NCI-H2227 (cell line): Measurements from ENCODE around the gene PTPRT.

ENCODE experiments used
- DNase-seq: peaks from one replicate; lab custom pipeline; 2025; ENCODE audit not compliant: unreplicated experiment; lab: John Stamatoyannopoulos, UW

PTPRT gene

GRCh38 chr20:42493001-42493400 lies 696.7 kb downstream of the PTPRT start:
- no peak for DNase-seq

- DNase-seq = no peak
These were observed 697.4 kb downstream of the PTPRT start for GRCh38 chr20:42492290-42492689.

GRCh38 chr20:42485556-42485955 lies 704.1 kb downstream of the PTPRT start:
- no peak for DNase-seq

GRCh38 chr20:42484790-42485375 lies 704.8 kb downstream of the PTPRT start:
- DNase-seq = no peak

GRCh38 chr20:42484335-42484734 lies 705.4 kb downstream of the PTPRT start:
- DNase-seq = no peak

- DNase-seq = no peak
These were observed 705.9 kb downstream of the PTPRT start for GRCh38 chr20:42483730-42484303.

- DNase-seq = no peak
These were observed 706.9 kb downstream of the PTPRT start for GRCh38 chr20:42482808-42483207.

GRCh38 chr20:42475773-42476172 lies 713.9 kb downstream of the PTPRT start:
- no peak for DNase-seq

GRCh38 chr20:42474646-42475045 lies 715.1 kb downstream of the PTPRT start:
- no peak for DNase-seq

- no peak for DNase-seq
These were observed 717.5 kb downstream of the PTPRT start for GRCh38 chr20:42472198-42472597.

GRCh38 chr20:42461965-42462593 lies 727.6 kb downstream of the PTPRT start:
- no peak for DNase-seq

GRCh38 chr20:42461291-42461690 lies 728.4 kb downstream of the PTPRT start:
- DNase-seq = no peak

- no peak for DNase-seq
These were observed 742.4 kb downstream of the PTPRT start for GRCh38 chr20:42447270-42447669.

- DNase-seq = no peak
These were observed 744.9 kb downstream of the PTPRT start for GRCh38 chr20:42444799-42445198.

GRCh38 chr20:42443200-42443599 lies 746.5 kb downstream of the PTPRT start:
- no peak for DNase-seq

- no peak for DNase-seq
These were observed 747.0 kb downstream of the PTPRT start for GRCh38 chr20:42442716-42443115.

GRCh38 chr20:42441864-42442331 lies 747.8 kb downstream of the PTPRT start:
- no peak for DNase-seq

GRCh38 chr20:42441196-42441863 lies 748.4 kb downstream of the PTPRT start:
- DNase-seq = no peak

GRCh38 chr20:42435230-42435629 lies 754.5 kb downstream of the PTPRT start:
- DNase-seq = no peak

GRCh38 chr20:42432496-42433334 lies 757.0 kb downstream of the PTPRT start:
- no peak for DNase-seq

- DNase-seq = no peak
These were observed 759.1 kb downstream of the PTPRT start for GRCh38 chr20:42430598-42430997.
